ENCODE measurements around the gene PTPRH.

DNA sequence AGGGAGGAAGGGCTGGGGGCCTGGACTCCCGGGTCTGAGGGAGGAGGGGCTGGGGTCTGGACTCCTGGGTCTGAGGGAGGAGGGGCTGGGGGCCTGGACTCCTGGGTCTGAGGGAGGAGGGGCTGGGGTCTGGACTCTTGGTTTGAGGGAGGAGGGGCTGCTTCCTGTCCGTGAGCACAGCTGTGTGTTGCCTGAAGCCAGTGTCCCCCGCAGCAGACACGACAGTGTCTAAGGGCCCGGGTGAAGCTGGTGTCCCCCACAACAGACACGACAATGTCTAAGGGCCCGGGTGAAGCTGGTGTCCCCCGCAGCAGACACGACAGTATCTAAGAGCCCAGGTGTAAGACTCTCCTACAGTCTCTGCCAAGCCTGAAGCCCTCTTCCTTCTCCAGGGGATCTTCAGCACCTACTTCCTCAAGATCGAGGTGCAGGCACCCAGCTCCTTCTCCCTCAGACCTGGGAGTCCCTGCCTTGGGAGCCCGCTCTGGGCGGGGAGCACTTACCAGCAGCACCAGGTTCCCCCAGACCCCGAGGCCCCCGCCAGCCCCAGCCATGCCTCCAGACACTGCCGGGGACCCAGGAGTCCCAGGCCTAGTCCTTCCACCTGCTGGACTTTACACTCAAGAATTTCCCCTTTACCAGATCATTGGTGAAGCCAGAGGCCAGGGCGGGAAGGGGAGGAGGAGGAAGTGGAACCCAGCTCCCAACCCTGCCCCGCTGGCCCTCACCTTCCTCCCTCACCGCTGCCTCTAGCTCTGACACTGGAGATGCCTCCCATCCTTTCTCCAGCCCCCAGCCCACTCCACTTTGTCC is at the start of gene PTPRH:
- TF ChIP-seq POLR2A (IDR thresholded peaks at IDR 0.05) (no peak), POLR2AphosphoS5 (IDR thresholded peaks at IDR 0.05; ENCODE audit: insufficient read depth in 1 of 2, low read depth in 1 of 2) (no peak)
- TF ChIP-seq, protein P1, sequence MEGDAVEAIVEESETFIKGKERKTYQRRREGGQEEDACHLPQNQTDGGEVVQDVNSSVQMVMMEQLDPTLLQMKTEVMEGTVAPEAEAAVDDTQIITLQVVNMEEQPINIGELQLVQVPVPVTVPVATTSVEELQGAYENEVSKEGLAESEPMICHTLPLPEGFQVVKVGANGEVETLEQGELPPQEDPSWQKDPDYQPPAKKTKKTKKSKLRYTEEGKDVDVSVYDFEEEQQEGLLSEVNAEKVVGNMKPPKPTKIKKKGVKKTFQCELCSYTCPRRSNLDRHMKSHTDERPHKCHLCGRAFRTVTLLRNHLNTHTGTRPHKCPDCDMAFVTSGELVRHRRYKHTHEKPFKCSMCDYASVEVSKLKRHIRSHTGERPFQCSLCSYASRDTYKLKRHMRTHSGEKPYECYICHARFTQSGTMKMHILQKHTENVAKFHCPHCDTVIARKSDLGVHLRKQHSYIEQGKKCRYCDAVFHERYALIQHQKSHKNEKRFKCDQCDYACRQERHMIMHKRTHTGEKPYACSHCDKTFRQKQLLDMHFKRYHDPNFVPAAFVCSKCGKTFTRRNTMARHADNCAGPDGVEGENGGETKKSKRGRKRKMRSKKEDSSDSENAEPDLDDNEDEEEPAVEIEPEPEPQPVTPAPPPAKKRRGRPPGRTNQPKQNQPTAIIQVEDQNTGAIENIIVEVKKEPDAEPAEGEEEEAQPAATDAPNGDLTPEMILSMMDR (IDR thresholded peaks at IDR 0.05) = no peak
